Pons (tissue), 1 donor: ENCODE data around the gene C22orf23.

ENCODE experiments used
- DNase-seq: peaks from one replicate; pipeline ENCODE4 v3.0.0-alpha.2; 2016; ENCODE audit warnings: low spot score

The C22orf23 gene

GRCh38 chr22:37925767-37926166 is 27.6 kb downstream of the C22orf23 start:
- no peak for DNase-seq

DNA sequence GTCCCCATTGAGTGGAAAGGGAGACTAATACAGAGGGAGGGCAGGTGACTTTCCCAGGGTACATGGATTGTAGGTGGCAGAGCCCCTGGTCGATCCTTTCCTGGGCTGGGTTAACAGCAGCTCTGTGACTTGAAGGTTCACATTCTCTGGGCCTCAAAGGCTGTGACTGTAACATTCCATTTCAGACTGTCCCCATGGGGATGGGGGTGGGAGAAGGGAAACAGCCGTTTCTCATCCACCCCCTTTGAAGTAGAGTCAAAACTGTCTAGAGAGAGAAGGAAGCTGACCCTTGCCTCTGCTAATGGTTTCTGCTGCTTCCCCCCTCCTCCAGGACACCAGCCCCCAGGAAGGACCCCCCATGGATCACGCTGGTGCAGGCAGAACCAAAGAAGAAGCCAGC is 28.1 kb downstream of the C22orf23 start:
- no peak for DNase-seq

GRCh38 chr22:37924386-37925065 is 28.9 kb downstream of the C22orf23 start:
- DNase-seq, result no peak

DNA sequence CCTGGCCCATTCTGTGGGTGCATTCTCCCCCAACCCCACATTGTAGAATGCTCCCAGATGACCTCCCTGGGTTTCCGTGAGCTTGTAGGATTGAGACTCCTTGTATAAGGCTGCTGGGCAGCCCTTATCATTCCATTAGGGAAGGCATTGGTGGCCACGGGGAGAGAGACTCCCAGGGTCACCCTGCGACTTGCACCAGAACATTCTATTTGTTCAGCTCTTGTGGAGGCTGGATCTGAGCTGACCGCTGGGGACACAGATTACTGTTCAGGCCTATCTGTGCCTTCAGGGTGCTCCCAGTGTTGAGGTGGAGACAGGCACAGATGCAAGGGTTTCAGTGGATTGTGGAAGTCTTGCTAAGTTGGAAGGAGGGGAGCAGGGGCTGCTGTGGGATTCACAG is 29.5 kb downstream of the C22orf23 start:
- no peak for DNase-seq

GRCh38 chr22:37922191-37922590 is 31.2 kb downstream of the C22orf23 start:
- no peak for DNase-seq

DNA sequence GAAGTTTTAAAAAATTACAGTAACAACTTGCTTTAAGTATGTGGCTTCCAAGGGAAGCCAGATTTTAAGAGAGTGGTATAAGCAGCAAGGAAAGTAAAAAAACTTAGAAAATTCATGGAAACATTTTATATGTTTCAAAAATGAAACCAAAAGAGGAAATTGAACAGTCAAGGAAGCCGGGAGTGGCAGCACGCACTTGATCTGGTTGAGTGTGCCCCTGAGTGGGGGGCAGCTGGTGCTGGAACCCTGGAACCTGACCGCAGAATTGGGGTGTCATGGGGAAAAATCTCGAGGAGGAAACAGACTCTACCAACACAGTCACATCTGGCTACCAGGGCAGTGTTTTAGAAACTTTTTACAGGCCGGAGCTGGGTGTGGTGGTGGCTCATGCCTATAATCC is 33.3 kb downstream of the C22orf23 start:
- no peak for DNase-seq

DNA sequence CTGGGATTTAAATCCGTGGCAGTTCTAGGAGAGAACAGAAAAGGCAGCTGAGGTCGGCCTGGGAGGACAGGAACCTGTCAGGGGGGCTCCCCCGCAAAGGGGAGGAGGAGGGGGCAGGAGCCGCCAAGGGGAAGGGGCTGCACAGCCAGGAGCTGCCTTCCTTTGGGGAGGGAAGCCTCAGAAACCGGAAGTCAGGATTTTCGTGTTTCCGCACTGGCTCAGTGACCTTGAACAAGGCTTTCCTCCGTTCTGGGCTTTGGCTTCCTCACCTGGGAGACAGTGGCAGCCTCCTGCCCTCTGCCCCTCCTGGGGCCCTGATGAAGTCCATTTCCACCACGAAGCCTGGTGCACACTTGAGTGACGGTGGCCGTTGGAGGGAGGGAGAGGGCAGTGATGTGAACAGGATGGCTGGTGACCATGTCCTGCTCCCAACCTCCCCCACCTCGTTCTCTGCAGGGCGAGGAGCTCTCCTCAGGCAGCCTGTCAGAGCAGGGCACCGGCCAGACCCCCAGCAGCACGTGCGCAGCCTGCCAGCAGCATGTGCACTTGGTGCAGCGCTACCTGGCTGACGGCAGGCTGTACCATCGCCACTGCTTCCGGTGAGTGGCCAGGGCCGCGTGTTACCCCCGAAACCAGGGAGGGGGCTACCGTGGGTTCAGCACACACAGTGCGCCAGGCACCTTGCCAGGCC is 34.7 kb downstream of the C22orf23 start:
- DNase-seq, result no peak

DNA sequence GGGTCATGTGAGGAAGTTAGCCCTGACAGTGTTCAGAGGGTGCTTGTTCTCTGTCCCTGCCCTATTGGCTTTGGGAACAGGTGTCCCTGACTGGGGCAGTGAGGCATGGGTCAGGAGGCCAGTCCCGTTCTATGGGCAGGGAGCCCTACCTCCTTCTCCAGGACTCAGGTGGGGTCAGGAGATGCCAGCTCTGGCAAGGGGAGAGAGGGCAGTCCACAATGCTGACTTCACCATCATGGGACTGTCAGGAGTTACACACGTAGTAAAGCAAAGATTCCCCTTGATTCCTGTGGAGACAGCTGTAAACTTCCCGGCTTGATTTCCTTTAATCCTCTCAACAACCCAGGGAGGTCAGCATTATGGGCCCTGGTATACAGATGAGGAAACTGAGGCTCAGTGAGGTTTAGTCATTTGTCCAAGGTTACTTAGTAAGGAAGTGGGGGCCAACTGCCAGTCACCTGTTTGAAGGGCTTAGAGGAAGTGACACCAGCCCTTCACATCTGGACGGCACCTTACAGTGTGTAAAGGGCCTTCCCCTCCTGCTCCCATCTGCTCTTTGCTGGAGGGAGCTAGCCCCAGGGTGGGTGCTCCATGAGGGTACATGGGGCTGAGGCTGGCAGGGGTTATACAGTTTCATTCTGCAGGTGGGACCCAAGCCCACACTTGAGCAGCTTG is 35.4 kb downstream of the C22orf23 start:
- DNase-seq, result no peak

DNA sequence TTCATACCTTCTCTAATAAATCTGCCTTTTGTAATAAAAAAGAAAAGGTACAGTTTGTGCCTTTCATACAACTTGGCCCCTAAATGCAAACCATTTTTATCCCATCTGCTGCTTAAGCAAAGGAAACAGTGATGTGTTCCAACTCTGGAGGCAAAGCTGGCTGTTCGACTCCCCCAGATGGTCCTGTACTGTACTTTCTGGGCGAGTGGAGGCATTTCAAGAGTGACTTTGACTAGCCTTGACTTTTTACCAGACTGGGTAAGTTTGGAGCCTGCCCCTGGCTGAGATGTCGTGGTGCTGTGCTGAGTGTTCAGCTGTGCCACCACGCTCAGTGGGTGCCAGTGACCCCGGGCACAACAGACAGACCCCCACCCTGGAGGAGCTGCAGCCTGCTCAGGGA is 37.1 kb downstream of the C22orf23 start:
- no peak for DNase-seq

GRCh38 chr22:37913233-37913721 is 40.1 kb downstream of the C22orf23 start:
- DNase-seq, result no peak

GRCh38 chr22:37912171-37912570 is 41.2 kb downstream of the C22orf23 start:
- no peak for DNase-seq

GRCh38 chr22:37911697-37912096 is 41.7 kb downstream of the C22orf23 start:
- no peak for DNase-seq

- DNase-seq, result no peak
Measured at GRCh38 chr22:37910890-37911672, 42.3 kb downstream of the C22orf23 start.

DNA sequence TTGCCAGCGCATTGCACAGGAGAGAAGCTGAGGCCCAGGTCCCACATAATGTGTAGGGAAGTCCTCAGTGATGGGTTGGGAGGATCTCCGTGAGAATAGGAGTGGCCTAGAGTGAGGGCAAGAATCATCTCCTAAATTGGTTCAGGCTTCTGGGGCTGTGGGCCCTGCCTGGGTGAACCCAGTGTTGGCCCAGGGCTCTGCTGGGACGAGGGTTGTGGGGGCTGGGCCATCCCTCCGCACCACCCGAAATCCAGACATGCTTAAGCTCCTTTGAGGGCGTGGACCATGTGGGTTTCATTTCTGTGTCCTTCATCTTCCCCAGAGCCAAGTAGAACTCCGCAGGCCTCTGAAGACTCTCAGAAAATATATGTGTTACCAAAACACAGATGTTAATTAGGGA is 43.6 kb downstream of the C22orf23 start:
- DNase-seq, result no peak

DNA sequence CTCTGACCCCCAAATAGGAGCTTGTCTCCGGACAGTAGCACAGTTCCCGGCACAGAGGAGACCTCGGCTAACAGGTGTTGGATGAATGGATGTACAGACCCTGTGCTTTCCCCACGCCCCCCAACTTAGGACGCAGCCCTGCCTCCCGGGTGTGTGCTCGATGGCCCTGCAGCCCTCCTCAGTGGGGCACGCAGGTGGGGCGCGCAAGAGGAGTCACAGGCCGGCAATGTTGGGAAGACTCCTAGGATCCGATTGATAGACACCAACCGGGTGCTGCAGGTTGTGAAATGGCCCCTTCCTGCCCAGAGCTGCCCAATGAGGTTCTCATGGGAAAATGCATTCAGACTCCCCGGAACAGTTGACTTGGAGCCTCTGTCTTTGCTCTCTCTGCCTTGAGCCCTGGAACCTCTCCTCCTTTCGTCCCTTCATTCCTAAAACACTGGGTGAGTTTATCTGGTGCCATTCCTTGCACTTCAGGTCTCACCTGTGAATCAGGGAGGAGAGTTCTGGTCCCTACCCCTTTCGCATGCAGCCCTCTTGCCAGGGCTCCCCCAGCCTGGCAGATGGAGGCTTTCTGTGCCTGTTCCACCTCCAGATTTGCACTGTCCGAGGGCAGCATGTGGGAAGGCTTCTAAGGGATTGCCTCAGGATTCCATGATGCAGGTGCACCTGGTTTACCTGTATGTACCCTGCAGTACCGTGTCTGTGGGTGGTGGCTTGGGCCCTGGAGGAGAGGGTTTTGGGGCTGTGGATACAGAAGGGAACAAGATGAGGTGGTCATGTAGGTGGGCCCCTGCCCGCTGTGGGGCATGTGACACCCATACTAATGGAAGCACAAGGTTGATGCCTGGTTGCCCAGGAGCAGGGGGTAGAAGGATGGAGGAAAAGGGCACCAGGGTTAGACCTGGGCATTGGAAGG is 46.1 kb downstream of the C22orf23 start:
- no peak for DNase-seq

- DNase-seq, result no peak
Measured at GRCh38 chr22:37906364-37907008, 46.9 kb downstream of the C22orf23 start.

- DNase-seq, result peak; percentile 32
Measured at GRCh38 chr22:37905534-37906363, 47.7 kb downstream of the C22orf23 start, which contains the start of gene MICALL1. MICALL1 (plus strand) TSS chr22:37906297; CDS start chr22:37906423, 126 bp downstream.

DNA sequence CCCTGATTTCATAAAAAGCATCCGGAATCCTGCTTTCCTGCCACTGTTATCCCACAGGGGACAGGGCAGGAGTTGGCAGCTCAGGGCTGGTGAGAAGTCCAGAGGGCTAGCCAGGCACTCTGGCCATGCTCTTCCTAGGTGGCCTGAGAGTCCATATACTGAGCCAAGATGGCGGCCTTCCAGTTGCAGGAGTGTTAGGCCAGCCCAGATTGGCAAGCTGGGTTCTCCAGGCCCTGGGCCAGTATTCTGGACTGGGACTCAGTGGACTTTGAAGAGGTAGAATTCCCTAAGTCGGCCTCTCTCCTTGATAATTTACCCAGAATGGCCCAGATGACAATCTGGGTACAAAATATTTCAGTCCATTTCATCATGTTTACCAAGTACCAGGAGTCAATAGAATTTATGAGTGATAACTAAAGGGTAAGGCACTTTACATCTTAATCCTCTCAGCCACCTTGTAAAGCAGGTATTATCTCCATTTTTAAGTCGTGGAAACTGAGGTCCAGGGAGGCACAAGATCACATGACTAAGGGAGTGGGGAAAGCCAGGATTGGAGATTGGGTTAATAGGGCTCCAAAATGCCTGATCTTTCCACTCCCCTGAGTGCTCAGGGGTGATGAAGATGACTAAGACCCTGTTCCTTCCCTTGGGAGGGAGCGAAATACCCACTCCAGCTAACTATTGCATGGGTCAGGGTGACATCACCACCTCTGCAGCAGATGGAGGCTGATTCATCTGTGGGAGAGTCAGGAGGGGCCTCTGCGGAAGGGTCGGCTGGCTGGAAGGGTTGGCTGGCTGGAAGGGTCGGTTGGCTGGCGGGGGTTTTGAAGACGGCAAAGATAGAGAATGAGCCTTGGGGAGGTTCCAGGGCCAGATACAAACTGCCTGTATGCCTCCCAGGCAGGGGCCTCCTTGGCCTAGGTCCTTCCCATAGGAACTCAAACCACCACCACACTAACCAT is 48.5 kb downstream of the C22orf23 start:
- DNase-seq, result peak; percentile 49
